AG04449 (cell line): ENCODE data around the gene DNAH14.

Source experiments
- CTCF ChIA-PET: fragments of 350-600 bp; formaldehyde crosslinking; extraction: SDS; loops from one replicate; lab custom pipeline; 2021; ENCODE audit warnings: antibody characterized with exemption; lab: Yijun Ruan, JAX
- POLR2A ChIA-PET: fragments of 400-600, 350-600 bp; formaldehyde crosslinking; extraction: SDS; loops from one replicate; lab custom pipeline; 2020; ENCODE audit warnings: antibody characterized with exemption, inconsistent platforms; lab: Yijun Ruan, JAX
- DNase-seq: peaks from one replicate; pipeline ENCODE4 v3.0.0-alpha.2; 2010; ENCODE audit warnings: low read depth, low spot score
- H3K4me3 ChIP-seq: 2 replicates; pipeline ENCODE4 v1.5.1; 2011; ENCODE audit warnings: low read depth, mild to moderate bottlenecking, control low read depth, low read length
- CTCF ChIP-seq: IDR thresholded peaks from one replicate; pipeline ENCODE4 v1.5.1; 2011; ENCODE audit warnings: mild to moderate bottlenecking, moderate library complexity, low read length, control low read depth, inconsistent platforms; ENCODE audit not compliant: insufficient read depth; ENCODE audit errors: missing control alignments

DNAH14 gene

GRCh38 chr1:225435487-225435886, 506.0 kb downstream of the DNAH14 start:
- DNase-seq = no peak
- ChIA-PET POLR2A (no interaction called here), CTCF (no interaction called here)
- TF ChIP-seq CTCF = no peak
- H3K4me3 ChIP-seq = no peak overlapping the region

GRCh38 chr1:225435957-225436392, 506.5 kb downstream of the DNAH14 start:
- POLR2A ChIA-PET = no interaction called here
- TF ChIP-seq CTCF = no peak
- DNase-seq = no peak
- no peak overlapping the region for H3K4me3 ChIP-seq
- CTCF ChIA-PET = no interaction called here

- ChIA-PET CTCF (interaction anchor here (0.6 kb wide), 1 partner anchor 335 kb away, joined by 3 read pairs; no protein-coding TSS in a partner anchor), POLR2A (no interaction called here)
- H3K4me3 ChIP-seq = no peak overlapping the region
- TF ChIP-seq CTCF = peak; percentile 67
- DNase-seq = no peak
These were observed 508.4 kb downstream of the DNAH14 start for GRCh38 chr1:225437710-225438437.

- ChIA-PET POLR2A (no interaction called here), CTCF (interaction anchor here (0.8 to 2.5 kb wide), 10 partner anchors 8 to 551 kb away, joined by 3 to 11 read pairs (median 4); no protein-coding TSS in a partner anchor)
- no peak for DNase-seq
These were observed 511.1 kb downstream of the DNAH14 start for GRCh38 chr1:225440380-225441221.

GRCh38 chr1:225441314-225442122, 512.0 kb downstream of the DNAH14 start:
- H3K4me3 ChIP-seq = no peak overlapping the region
- CTCF ChIA-PET = interaction anchor here (1.4 to 2.5 kb wide), 7 partner anchors 8 to 550 kb away, joined by 3 to 11 read pairs (median 5); no protein-coding TSS in a partner anchor
- POLR2A ChIA-PET = no interaction called here
- DNase-seq = no peak
- TF ChIP-seq CTCF = peak; percentile 5

More at GRCh38 chr1:225440380-225441221, 511.1 kb downstream of the DNAH14 start:
- no peak overlapping the region for H3K4me3 ChIP-seq
- no peak for TF ChIP-seq CTCF
